ENCODE data around the gene ATG16L1.

ATG16L1 gene

DNA sequence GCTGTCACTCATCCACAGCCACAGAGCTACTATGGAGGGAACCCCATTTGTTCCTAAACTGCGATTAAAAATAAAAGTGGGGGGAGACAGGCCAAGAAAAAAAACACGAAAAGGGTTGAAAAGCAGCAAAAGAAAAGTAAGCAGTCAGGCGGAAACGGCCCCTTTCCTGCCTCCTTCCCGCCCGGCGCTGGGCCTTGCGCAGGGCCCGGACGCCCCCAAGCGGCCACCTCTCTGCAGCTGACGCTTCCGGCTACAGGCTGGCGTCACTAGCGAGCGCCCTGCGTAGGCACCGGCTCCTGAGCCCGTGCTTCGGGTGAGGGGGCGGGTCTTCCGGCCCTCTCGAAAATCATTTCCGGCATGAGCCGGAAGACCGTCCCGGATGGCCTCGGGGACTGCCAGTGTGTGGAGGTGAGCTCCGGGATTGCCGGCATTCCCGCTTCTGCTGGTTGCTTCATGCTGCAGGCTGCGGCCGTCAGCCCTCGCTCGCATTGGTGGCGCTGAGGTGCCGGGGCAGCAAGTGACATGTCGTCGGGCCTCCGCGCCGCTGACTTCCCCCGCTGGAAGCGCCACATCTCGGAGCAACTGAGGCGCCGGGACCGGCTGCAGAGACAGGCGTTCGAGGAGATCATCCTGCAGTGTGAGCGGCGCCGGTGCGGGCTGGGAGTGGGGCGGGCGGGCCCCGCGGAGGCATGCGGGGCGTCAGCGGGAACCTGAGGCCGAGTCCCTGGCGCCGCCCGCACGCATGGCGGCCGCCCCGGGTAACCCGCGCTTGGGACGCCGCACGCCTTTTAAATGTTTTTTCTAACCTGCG, at the start of gene ATG16L1:
Gene ATG16L1, plus strand, starts transcription at position 368 of the 811 bp plus-strand sequence. Its CDS starts 155 bp downstream, at position 523.
- peak; percentile 87 for DNase-seq (ENCODE audit: low read depth, low spot score)

DNA sequence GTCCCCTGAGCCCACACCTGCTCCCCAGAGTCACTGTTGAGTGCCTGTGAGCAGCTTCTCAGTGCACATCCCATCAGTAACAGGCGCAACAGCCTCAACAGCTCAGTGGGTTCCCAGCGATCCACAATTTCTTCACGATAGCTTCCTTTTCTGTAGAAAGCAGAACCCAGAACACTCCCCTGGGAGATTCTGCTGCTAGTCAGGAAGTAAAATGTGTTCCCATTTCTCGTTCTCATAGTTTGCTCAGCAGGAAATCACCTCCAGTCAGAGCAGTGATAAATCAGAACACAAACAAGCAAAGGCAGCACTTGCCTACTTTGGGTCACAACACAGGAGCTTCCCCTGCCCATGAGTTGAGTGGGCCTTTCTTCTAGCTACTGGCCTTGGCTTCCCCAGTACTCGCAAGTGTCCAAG, 48.9 kb upstream of the ATG16L1 start:
- DNase-seq (ENCODE audit: low read depth, low spot score) = no peak

- no peak for DNase-seq (ENCODE audit: low read depth, low spot score)
These were observed 48.4 kb upstream of the ATG16L1 start for GRCh38 chr2:233203060-233203459.

DNA sequence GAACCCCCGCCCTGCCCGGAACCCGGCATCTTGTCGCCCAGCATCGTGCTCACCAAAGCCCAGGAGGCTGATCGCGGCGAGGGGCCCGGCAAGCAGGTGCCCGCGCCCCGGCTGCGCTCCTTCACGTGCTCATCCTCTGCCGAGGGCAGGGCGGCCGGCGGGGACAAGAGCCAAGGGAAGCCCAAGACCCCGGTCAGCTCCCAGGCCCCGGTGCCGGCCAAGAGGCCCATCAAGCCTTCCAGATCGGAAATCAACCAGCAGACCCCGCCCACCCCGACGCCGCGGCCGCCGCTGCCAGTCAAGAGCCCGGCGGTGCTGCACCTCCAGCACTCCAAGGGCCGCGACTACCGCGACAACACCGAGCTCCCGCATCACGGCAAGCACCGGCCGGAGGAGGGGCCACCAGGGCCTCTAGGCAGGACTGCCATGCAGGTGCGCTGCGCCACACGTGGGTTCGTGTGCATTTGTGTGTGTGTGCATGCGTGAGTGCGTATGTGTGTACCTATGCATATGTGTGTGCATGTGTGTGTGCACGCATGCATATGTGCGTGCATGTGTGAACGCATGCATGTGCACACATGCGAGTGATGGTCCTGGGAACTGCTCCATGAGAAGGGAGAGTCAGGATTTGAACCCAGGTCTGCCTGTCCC, 47.1 kb upstream of the ATG16L1 start:
- no peak for DNase-seq (ENCODE audit: low read depth, low spot score)

DNA sequence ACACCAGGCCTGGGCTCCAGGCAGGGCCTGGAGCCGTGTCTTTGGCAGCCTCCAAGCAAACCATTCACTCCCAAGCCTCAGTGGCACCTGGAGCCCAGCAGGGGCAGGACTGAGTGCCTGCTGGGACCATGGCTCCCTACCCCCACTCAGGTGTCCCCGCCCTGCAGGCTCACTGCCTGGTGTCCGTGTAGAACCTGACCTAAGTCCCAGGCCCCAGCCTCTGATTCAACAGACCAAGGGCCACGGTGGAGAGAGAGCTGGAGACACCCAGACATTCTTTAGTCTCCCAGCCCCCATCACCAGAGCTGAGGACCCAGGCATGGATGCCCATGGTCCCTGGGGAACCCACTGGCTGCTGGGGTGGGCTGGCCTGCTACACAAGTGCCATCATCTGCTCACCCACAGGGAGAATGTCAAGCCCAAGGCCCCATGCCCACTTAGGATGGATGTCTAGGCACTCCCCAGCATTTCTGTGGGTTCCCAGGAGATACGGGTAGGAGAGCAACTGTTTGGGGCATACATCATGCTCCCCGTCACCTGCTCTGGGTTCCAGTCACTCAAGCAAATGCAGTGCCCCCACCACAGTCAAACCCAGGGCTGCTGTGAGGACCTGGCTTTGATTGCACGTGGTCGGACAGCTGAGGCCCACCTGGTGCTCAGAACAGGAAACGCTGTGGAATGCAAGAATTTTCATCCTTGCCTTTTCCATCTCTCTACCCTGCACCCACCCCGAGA, 42.9 kb upstream of the ATG16L1 start:
- no peak for DNase-seq (ENCODE audit: low read depth, low spot score)

DNA sequence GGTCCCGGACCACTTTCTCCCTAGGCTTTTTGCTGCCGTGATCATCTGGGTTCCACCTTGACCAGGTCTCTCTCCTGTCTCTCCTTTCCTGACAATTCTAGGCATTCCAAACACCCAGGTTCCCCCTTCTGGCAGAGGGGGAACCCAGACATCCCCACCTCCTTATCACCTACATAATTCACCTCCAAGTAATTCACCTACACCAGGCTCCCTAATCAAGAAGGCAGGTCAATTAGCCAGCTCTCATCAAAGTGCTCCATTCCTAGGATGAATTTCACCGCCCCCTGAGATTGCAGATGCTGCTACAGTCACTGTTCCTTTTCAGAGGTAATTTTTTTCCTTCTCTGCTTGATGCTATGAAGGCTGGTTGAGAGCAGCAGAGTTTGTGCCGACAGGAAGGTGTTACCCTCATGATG, 42.3 kb upstream of the ATG16L1 start:
- no peak for DNase-seq (ENCODE audit: low read depth, low spot score)

DNA sequence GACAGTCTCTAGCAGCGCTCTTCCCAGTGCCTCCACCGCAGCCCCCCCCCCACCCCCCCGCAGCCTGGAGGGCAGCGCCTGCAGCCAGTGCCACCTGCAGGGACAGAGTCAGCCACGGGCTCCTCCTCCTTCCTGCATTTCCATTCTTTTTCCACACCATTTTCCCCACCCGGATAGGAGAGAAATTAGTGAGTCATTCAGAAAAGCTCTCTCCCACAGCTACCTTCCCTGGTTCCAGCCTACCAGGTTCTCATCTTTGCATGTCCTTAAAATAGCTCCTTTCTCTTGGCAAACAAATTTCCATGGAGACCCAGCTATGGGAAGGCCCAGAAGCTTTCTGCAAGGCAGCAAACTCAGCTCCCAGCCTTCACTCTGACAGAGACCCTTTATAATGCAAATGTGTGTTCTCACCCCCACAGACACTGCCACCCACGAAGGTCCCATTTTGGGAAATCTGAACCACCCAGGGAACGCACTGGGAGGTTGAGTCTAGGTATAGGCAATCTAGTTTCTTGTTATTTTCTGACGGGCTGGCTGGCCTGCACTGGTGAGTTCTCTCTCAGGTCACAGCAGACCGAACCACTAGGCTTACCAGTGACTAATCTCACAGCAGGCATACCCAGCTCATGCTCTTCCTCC, 41.8 kb upstream of the ATG16L1 start:
- no peak for DNase-seq (ENCODE audit: low read depth, low spot score)

DNA sequence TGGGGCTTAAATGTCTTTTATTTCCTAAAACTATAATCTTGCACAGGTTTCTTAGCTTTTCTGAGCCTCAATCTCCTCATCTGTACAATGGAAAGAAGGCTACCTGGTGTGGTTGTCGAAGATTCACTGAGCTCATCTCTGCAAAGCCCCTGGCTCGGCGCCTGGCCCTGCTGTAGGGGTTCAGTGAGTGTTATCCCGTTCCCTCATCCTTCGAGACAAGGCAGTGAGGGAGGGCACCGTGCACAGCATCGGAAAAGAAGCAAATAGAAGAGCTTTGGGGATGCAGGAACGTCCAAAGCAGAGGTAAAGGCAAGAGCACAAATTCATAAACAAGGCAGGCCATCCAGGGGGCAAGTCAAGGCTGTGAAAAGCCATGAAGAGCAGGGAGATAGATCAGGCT, 41.2 kb upstream of the ATG16L1 start:
- DNase-seq (ENCODE audit: low read depth, low spot score) = no peak

DNA sequence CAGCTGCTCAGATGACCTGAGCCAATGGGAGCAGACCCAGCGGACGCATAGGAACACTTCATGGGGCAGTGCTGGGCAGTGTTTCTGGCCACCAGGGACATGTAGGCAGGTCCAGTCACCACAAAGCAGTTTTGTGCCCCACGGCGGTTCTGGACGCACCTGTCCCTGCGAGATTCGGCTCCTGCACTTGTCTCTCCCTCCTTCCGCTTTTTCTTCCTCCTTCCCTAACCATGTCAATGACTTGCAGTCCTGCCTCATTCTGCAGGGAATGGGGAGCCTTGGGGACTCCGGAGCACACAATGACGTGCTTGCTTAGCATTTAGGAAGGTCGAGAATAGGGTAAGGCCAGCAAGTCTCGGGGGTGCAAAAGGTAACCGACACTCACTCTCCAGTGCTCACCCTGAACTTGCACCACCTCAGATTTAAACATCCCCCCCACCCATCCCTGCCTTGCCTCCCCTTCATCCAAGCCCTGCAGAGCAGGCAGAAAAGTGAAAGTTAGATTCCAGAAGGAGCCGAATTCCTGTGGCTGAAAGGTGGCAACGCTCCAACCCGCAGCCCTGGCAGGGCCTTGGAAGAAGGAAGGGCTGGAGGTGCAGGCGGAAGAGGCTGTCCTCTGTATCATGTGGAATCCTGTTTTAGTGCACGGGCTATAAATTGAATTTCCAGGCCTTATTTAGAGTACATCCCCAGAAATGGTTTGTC, 40.5 kb upstream of the ATG16L1 start:
- DNase-seq (ENCODE audit: low read depth, low spot score) = no peak

GRCh38 chr2:233211548-233211895, 40.0 kb upstream of the ATG16L1 start:
- no peak for DNase-seq (ENCODE audit: low read depth, low spot score)

DNA sequence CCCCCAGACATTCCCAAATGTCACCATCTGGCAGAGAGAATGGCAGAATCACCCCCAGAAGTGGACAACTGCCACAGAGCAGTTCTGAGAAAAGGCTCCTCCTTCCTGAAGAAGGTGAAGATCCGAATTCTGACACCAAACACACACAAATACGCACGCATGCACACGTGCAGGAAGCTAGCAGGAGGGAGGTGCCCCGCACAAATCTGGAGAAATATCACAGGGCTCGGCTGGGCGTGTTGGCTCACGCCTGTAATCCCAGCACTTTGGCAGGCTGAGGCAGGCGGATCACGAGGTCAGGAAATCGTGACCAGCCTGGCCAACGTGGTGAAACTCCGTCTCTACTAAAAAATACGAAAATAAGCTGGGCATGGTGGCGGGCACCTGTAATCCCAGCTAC, 38.5 kb upstream of the ATG16L1 start:
- DNase-seq (ENCODE audit: low read depth, low spot score) = no peak

GRCh38 chr2:233213975-233214374, 37.5 kb upstream of the ATG16L1 start:
- no peak for DNase-seq (ENCODE audit: low read depth, low spot score)

- DNase-seq (ENCODE audit: low read depth, low spot score) = no peak
These were observed 33.5 kb upstream of the ATG16L1 start for GRCh38 chr2:233217892-233218377.

DNA sequence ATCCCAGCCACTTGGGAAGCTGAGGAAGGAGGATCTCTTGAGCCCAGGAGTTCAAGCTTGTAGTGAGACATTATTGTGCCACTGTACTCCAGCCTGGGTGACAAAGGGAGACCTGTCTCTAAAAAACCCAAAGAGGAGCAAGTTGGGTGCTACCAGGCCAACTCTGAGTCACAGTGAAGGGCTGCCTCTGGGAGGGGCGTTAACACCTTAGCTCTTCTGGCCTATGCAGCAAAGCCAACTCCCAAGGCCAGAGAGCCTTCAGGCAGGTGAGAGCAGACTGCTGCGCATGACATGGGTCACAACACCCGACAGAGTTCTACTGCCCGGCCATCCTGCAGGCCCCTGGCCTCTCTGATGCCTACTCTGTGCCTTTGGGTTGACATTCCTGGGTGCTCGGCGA, 32.6 kb upstream of the ATG16L1 start:
- DNase-seq (ENCODE audit: low read depth, low spot score) = no peak

DNA sequence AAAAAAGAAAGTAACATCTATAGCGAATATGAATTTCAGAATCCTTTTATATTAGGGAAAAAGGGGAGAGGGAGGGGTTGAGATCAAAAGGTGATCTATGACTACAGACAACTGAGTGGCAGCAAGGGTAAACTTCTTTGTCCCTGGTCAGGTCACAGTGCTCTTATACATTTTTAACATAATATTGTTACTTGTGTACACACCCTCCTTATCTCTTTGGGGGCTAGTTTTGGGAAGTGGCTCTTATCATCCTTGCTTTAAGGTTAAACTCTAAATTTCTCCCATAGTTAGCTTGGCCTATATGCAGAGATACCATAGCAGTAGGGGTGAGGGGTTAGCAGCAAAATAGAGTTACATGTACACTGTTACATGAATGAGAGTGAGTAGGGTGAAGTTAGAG, 31.6 kb upstream of the ATG16L1 start:
- no peak for DNase-seq (ENCODE audit: low read depth, low spot score)

GRCh38 chr2:233221378-233222063, 30.0 kb upstream of the ATG16L1 start:
- DNase-seq (ENCODE audit: low read depth, low spot score) = no peak

GRCh38 chr2:233223059-233223894, 28.2 kb upstream of the ATG16L1 start:
- DNase-seq (ENCODE audit: low read depth, low spot score) = no peak

DNA sequence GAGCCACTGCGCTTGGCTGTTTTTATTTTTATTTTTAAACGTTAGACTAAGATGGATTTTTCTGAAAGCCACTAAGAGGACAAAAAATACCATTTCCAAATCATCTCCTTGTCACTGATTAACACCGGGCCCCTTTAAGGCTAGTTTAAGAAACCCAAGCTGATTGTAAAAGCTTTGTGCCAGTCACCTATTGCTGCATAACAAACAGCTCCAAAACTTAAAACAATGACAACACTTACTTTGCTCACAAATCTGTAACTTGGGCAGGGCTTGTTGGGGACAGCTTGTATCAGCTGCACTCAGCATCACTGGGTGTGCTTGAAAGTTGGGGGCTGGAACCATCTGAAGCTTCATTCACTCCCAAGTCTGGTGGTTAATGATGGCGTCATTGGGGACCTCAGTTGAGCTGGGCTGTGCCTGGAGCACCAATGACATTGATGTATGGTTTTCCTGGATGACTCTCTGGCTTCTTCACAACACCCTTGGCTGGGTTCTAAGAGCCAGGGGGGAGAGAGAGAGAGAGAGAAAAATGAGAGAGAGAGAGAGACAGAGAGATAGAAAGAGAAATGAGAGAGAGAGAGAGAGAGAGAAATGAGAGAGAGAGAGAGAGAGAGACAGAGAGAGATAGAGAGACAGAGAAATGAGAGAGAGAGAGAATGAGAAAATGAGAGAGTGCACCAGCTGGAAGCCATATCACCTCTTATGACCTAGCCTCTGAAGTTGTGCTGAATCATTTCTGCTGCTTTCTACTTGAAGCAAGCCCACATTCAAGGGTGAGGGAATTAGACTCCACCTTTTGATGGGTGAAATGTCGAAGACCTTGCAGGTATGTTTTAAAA, 26.0 kb upstream of the ATG16L1 start:
- DNase-seq (ENCODE audit: low read depth, low spot score) = no peak

GRCh38 chr2:233226511-233227031, 24.9 kb upstream of the ATG16L1 start:
- no peak for DNase-seq (ENCODE audit: low read depth, low spot score)
